Immature natural killer cell (primary cell): Measurements from ENCODE around the gene TRRAP. TPM values are rescaled to one million over a fixed set of nuclear protein-coding genes. Genes with fewer than 3 reads are reported as not detected.

Experiments used
- DNase-seq, 3 donors: peaks; one replicate each; pipeline ENCODE4 v3.0.0; 2022; ENCODE audit warnings: mixed read lengths in 1 of 3
- H3K27ac Mint-ChIP-seq, 6 donors: one replicate each; pipeline ENCODE4 v1.8.0; 2020; ENCODE audit warnings: mixed read lengths in 6 of 6, mild to moderate bottlenecking in 5 of 6, inconsistent platforms in 4 of 6, moderate library complexity in 3 of 6
- H3K27me3 Mint-ChIP-seq, 3 donors: one replicate each; pipeline ENCODE4 v1.8.0; 2020 to 2021; ENCODE audit warnings: low read depth in 3 of 3, mild to moderate bottlenecking in 3 of 3, mixed read lengths in 3 of 3, moderate library complexity in 3 of 3, inconsistent platforms in 1 of 3
- H3K36me3 Mint-ChIP-seq, 3 donors: one replicate each; pipeline ENCODE4 v1.8.0; 2020; ENCODE audit warnings: mixed read lengths in 3 of 3, inconsistent platforms in 2 of 3, mild to moderate bottlenecking in 2 of 3
- H3K4me1 Mint-ChIP-seq, 2 donors: one replicate each; pipeline ENCODE4 v1.8.0; 2020; ENCODE audit warnings: inconsistent platforms in 2 of 2, mild to moderate bottlenecking in 2 of 2, mixed read lengths in 2 of 2, moderate library complexity in 1 of 2
- H3K4me3 Mint-ChIP-seq, 5 donors: one replicate each; pipeline ENCODE4 v1.8.0; 2020; ENCODE audit warnings: mild to moderate bottlenecking in 5 of 5, mixed read lengths in 5 of 5, inconsistent platforms in 3 of 5, moderate library complexity in 3 of 5
- H3K9me3 Mint-ChIP-seq, 6 donors: one replicate each; pipeline ENCODE4 v1.8.0; 2020; ENCODE audit warnings: mild to moderate bottlenecking in 6 of 6, mixed read lengths in 6 of 6, inconsistent platforms in 4 of 6, moderate library complexity in 3 of 6
- polyA plus RNA-seq, 3 donors: library from polyadenylated mRNA; unstranded; fragments of 300-500 nt; fragmentation: Illumina TruSeq; gene quantifications; one replicate each; pipeline ENCODE4 v1.2.3, GENCODE V29; 2021

Gene TRRAP
- polyA plus RNA-seq, 3 donors from 2014 or later, result 1.6 to 6.0 (median 1.8) TPM

GRCh38 chr7:98887038-98887437 lies 8.7 kb downstream of the TRRAP start:
- no peak for DNase-seq
- Mint-ChIP-seq H3K9me3 (no peaks in the 10 kb centered on the region), H3K4me1 (peaks cover 14 to 22% of the 10 kb centered on the region in 2 donors), H3K27me3 (peaks cover 0 to 1% (median 0%) of the 10 kb centered on the region in 3 donors), H3K36me3 (peaks cover 14 to 38% (median 17%) of the 10 kb centered on the region in 3 donors), H3K4me3 (no peak overlapping the region), H3K27ac (no peak overlapping the region)

GRCh38 chr7:98892609-98893008 lies 14.3 kb downstream of the TRRAP start:
- Mint-ChIP-seq H3K4me1 (peaks cover 8 to 15% of the 10 kb centered on the region in 2 donors), H3K27me3 (no peaks in the 10 kb centered on the region), H3K4me3 (no peak overlapping the region), H3K27ac (no peak overlapping the region), H3K36me3 (peaks cover 30 to 58% (median 33%) of the 10 kb centered on the region in 3 donors), H3K9me3 (no peaks in the 10 kb centered on the region)
- DNase-seq, result no peak

GRCh38 chr7:98899816-98900215 lies 21.5 kb downstream of the TRRAP start:
- Mint-ChIP-seq H3K4me3 (no peak overlapping the region), H3K27ac (no peak overlapping the region)

GRCh38 chr7:98900815-98901214 lies 22.5 kb downstream of the TRRAP start:
- Mint-ChIP-seq H3K4me1 (no peaks in the 10 kb centered on the region), H3K27ac (peak overlapping the region in 1 of 6 donors; percentile 2), H3K9me3 (no peaks in the 10 kb centered on the region), H3K4me3 (no peak overlapping the region), H3K36me3 (peaks cover 45 to 66% (median 56%) of the 10 kb centered on the region in 3 donors), H3K27me3 (no peaks in the 10 kb centered on the region)
- no peak for DNase-seq

More at GRCh38 chr7:98899816-98900215, 21.5 kb downstream of the TRRAP start:
- Mint-ChIP-seq H3K4me1 (no peaks in the 10 kb centered on the region), H3K9me3 (no peaks in the 10 kb centered on the region), H3K27me3 (no peaks in the 10 kb centered on the region), H3K36me3 (peaks cover 44 to 65% (median 56%) of the 10 kb centered on the region in 3 donors)
- no peak for DNase-seq

GRCh38 chr7:98902523-98902922 lies 24.2 kb downstream of the TRRAP start:
- H3K27me3 Mint-ChIP-seq, result no peaks in the 10 kb centered on the region
- no peak for DNase-seq
- no peaks in the 10 kb centered on the region for H3K4me1 Mint-ChIP-seq
- H3K36me3 Mint-ChIP-seq, result peaks cover 35 to 63% (median 53%) of the 10 kb centered on the region in 3 donors
- no peak overlapping the region for H3K4me3 Mint-ChIP-seq
- no peaks in the 10 kb centered on the region for H3K9me3 Mint-ChIP-seq
- no peak overlapping the region for H3K27ac Mint-ChIP-seq

GRCh38 chr7:98903246-98903645 lies 24.9 kb downstream of the TRRAP start:
- peaks cover 0 to 2% (median 0%) of the 10 kb centered on the region in 3 donors for H3K27me3 Mint-ChIP-seq
- H3K27ac Mint-ChIP-seq, result peak overlapping the region in 1 of 6 donors; percentile 3
- peaks cover 36 to 65% (median 58%) of the 10 kb centered on the region in 3 donors for H3K36me3 Mint-ChIP-seq

GRCh38 chr7:98907570-98907969 lies 29.2 kb downstream of the TRRAP start:
- DNase-seq, result no peak
- no peaks in the 10 kb centered on the region for H3K4me1 Mint-ChIP-seq
- no peak overlapping the region for H3K4me3 Mint-ChIP-seq
- peaks cover 0 to 2% (median 0%) of the 10 kb centered on the region in 3 donors for H3K27me3 Mint-ChIP-seq
- no peaks in the 10 kb centered on the region for H3K9me3 Mint-ChIP-seq
- H3K27ac Mint-ChIP-seq, result no peak overlapping the region
- H3K36me3 Mint-ChIP-seq, result peaks cover 32 to 61% (median 49%) of the 10 kb centered on the region in 3 donors

More at GRCh38 chr7:98903246-98903645, 24.9 kb downstream of the TRRAP start:
- Mint-ChIP-seq H3K9me3 (no peaks in the 10 kb centered on the region), H3K4me3 (no peak overlapping the region), H3K4me1 (no peaks in the 10 kb centered on the region)
- DNase-seq, result no peak

- H3K36me3 Mint-ChIP-seq, result peaks cover 30 to 65% (median 48%) of the 10 kb centered on the region in 3 donors
- no peaks in the 10 kb centered on the region for H3K9me3 Mint-ChIP-seq
- DNase-seq, result no peak
- no peak overlapping the region for H3K27ac Mint-ChIP-seq
- no peak overlapping the region for H3K4me3 Mint-ChIP-seq
- peaks cover 0 to 2% (median 0%) of the 10 kb centered on the region in 3 donors for H3K27me3 Mint-ChIP-seq
- no peaks in the 10 kb centered on the region for H3K4me1 Mint-ChIP-seq
Observed at GRCh38 chr7:98908585-98908984, 30.3 kb downstream of the TRRAP start.

GRCh38 chr7:98909487-98909886 lies 31.2 kb downstream of the TRRAP start:
- Mint-ChIP-seq H3K27ac (peak overlapping the region in 1 of 6 donors; percentile 7), H3K36me3 (peaks cover 26 to 65% (median 45%) of the 10 kb centered on the region in 3 donors)
- DNase-seq, result no peak

GRCh38 chr7:98910427-98910826 lies 32.1 kb downstream of the TRRAP start:
- H3K27me3 Mint-ChIP-seq, result peaks cover 0 to 2% (median 0%) of the 10 kb centered on the region in 3 donors

More at GRCh38 chr7:98909487-98909886, 31.2 kb downstream of the TRRAP start:
- Mint-ChIP-seq H3K4me1 (no peaks in the 10 kb centered on the region), H3K9me3 (no peaks in the 10 kb centered on the region), H3K4me3 (no peak overlapping the region), H3K27me3 (peaks cover 0 to 2% (median 0%) of the 10 kb centered on the region in 3 donors)

GRCh38 chr7:98911916-98912315 lies 33.6 kb downstream of the TRRAP start:
- Mint-ChIP-seq H3K27me3 (peaks cover 0 to 4% (median 1%) of the 10 kb centered on the region in 3 donors), H3K36me3 (peaks cover 17 to 55% (median 29%) of the 10 kb centered on the region in 3 donors), H3K4me1 (no peaks in the 10 kb centered on the region), H3K9me3 (no peaks in the 10 kb centered on the region), H3K27ac (no peak overlapping the region), H3K4me3 (no peak overlapping the region)
- DNase-seq, result no peak

More at GRCh38 chr7:98910427-98910826, 32.1 kb downstream of the TRRAP start:
- H3K4me1 Mint-ChIP-seq, result no peaks in the 10 kb centered on the region
- peaks cover 17 to 55% (median 35%) of the 10 kb centered on the region in 3 donors for H3K36me3 Mint-ChIP-seq
- no peaks in the 10 kb centered on the region for H3K9me3 Mint-ChIP-seq
- no peak overlapping the region for H3K4me3 Mint-ChIP-seq
- H3K27ac Mint-ChIP-seq, result no peak overlapping the region
- no peak for DNase-seq

GRCh38 chr7:98913026-98913425 lies 34.7 kb downstream of the TRRAP start:
- Mint-ChIP-seq H3K4me3 (no peak overlapping the region), H3K27ac (no peak overlapping the region), H3K9me3 (no peaks in the 10 kb centered on the region), H3K36me3 (peaks cover 17 to 58% (median 29%) of the 10 kb centered on the region in 3 donors), H3K4me1 (no peaks in the 10 kb centered on the region), H3K27me3 (peaks cover 0 to 3% (median 1%) of the 10 kb centered on the region in 3 donors)
- DNase-seq, result no peak

GRCh38 chr7:98913612-98914011 lies 35.3 kb downstream of the TRRAP start:
- no peaks in the 10 kb centered on the region for H3K9me3 Mint-ChIP-seq
- peaks cover 0 to 2% (median 1%) of the 10 kb centered on the region in 3 donors for H3K27me3 Mint-ChIP-seq
- H3K4me3 Mint-ChIP-seq, result no peak overlapping the region
- no peak for DNase-seq
- H3K36me3 Mint-ChIP-seq, result peaks cover 14 to 56% (median 25%) of the 10 kb centered on the region in 3 donors
- H3K4me1 Mint-ChIP-seq, result no peaks in the 10 kb centered on the region
- H3K27ac Mint-ChIP-seq, result peak overlapping the region in 1 of 6 donors; percentile 47

- H3K36me3 Mint-ChIP-seq, result peaks cover 5 to 53% (median 21%) of the 10 kb centered on the region in 3 donors
- DNase-seq, result no peak
Observed at GRCh38 chr7:98917331-98917730, 39.0 kb downstream of the TRRAP start.

More at GRCh38 chr7:98917331-98917730, 39.0 kb downstream of the TRRAP start:
- no peak overlapping the region for H3K4me3 Mint-ChIP-seq
- no peaks in the 10 kb centered on the region for H3K9me3 Mint-ChIP-seq
- H3K27ac Mint-ChIP-seq, result no peak overlapping the region
- no peaks in the 10 kb centered on the region for H3K4me1 Mint-ChIP-seq
- H3K27me3 Mint-ChIP-seq, result peaks cover 0 to 5% (median 1%) of the 10 kb centered on the region in 3 donors
